ENCODE results near the gene ZNFX1.

ZNFX1 gene

DNA sequence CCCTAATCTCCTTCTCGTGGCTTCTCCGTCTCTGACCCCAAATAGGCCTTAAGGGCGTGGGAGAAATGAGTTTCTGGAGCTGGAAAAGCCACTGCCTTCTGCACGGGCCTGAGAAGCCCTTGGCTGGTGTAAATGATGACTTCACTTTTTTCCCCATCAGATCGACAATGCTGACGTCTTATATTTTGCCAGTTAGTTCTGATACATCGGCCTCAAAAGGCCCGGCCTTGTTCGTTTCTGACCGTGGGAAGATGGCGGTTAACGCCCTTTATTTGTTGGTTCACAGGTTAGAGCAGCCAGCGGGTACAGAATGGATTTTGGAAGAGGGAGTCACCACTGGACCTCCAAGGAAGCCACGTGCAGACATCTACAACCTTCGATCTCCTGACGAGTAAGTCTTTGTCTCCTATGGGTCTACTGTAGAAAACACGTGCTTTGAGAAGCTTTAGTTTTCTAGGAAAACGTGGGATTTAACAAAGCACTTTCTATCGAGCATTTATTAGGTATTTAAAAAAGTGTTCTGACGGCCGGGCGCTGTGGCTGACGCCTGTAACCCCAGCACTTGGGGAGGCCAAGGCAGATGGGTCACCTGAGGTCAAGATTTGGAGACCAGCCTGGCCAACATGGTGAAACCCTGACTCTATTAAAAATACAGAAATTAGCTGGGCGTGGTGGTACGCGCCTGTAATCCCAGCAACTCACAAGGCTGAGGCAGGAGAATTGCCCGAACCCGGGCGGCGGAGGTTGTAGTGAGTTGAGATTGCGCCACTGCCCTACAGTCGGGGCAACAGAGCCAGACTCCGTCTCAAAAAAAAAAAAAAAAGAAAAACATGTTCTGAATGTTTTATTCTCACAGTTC, 1.2 kb upstream of the ZNFX1 start:
- DNase-seq: no peak

DNA sequence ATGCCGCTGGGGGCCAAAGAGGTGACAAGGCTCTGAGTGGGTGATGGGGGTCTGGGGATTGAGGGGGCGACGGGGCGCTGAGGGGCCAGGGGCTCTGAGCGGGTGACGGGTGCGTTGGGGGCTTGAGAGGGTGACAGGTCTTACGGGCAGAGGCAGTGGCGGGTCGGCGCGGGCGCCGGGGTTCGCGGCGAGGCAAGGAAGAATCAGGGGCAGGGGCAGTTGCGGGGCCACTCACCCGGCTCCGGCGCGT, 146 bp downstream of the ZNFX1 start:
- DNase-seq: no peak

DNA sequence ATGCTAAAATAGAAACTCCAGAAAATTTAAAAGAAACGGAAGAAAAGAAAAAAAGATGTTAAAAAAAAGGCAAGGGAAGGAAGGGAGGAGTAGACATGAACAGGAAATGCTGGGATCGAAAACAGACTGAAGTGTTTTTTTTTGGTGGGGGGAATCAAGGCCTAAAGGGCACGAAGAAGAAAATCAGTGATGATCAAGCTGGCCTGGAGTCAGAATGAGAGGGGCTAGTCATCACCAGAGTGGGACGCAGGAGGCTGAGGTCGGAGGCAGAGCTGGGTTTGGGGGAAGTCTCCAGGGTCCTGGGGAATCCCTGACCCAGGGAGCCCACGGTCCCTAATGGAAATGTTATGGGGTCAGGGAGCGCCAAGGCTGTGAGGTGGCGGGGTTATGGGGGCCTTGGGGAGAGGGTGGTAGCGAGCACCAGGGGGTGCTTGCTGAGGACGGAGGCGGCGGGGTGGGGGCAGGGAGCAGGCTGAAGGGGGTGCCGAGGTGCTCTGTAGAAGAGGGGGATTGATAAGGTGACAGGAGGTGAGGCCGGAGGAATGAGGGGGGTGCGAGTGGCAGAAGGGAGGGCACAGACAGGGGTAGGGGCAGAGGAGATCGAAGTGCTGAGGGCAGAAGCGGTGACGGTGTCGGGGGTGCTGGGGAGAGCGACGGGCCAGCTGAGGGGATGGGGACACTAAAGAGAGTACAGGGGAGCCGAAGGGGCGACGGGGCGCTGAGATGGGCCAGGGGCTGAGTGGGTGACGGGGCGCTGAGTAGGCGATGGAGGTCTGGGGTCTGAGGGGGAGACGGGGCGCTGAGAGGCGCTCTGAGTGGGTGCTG, 684 bp downstream of the ZNFX1 start:
- DNase-seq: no peak

DNA sequence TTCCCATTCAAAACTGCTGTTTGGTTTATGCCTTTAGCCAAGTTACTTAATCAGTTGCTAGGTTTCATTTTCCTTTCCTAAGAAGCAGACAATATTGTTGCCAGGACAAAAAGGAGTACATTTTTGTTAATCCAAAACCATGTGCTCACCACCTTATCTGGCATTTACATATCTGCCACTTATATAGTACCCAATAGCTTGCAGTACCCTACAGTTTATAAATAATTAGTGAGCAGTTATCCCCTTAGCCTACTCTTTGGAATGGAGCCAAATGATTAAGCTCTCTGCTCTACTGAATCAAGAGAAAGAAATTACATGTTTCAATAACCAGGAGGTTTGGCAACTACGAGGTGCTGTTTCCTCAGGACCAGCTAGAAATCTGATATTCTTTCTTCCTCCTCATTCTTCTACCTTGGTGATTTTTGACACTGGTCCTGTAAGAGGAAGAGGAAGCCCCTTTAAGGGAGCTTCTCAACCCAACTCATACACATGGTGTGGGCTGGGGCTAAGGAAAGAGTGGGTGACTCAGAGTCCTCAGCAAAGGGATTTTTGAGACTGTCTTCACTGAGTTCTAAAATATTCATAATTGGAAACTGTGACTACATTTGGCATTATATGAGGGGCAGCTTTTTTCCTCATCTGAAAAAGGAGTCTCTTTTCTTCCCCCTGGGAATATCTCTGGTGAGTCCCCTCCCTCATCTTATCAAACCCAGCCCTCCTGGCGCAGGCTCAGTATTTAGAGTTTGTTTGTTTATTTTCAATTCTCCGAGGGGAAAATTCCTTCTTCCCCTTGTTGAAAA, 1.5 kb downstream of the ZNFX1 start:
- peak; percentile 81 for DNase-seq

DNA sequence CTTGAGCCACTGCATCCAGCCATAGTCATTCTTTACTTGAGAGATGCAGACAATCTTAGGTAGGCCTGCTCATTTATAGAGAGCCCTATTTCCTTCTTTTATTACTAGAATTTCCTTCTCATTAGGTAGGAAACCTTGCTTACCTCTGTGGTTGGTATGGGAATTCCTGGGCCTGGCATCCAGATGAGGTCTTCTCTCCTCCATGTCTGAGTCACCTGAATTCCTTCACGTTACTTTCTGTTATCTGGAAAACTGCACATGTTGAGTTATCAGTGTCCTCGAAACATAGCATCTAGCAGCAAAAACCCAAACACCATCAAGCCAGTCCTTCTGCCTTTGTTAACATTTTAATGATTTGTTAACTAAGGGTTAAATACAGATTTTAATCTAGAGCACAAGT, 2.2 kb downstream of the ZNFX1 start:
- no peak for DNase-seq

DNA sequence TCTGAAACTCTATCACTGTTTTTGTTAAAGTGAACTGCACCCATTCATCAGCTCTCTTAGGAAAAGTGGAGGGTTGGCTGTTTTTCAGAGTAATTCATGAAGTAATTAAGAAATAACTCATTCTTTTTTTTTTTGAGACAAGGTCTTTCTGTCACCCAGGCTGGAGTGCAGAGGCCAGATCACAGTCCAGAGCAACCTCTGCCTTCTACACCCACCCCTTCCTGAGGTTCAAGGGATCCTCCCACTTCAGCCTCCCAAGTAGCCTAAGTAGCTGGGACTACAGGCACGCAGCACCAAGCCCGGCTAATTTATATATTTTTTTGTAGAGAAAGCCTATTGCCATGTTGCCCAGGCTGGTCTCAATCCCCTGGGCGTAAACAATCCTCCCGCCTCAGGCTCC, 2.6 kb downstream of the ZNFX1 start:
- no peak for DNase-seq

DNA sequence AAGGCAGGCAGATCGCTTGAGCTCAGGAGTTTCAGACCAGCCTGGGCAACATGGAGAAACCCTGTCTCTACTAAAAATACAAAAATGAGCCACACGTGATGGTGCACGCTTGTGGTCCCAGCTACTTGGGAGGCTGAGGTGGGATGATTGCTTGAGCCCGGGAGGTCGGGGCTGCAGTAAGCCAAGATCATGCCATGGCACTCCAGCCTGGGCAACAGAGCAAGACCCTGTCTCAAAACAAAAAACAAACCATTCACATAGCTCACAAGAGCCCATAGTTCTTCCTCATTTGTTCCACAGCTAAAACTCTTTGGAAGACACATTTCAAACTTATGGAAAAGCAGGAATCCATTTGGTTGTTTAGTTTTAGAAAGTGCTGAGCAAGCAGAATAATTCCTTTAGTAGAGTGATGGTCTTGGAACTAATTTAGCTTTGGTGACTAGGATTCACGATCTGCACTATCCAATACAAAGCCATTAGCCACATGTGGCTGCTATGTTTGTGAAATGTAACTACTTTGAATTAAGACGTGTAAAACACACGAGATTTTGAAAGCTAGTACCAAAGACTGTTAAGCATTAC, 4.1 kb downstream of the ZNFX1 start:
- no peak for DNase-seq

DNA sequence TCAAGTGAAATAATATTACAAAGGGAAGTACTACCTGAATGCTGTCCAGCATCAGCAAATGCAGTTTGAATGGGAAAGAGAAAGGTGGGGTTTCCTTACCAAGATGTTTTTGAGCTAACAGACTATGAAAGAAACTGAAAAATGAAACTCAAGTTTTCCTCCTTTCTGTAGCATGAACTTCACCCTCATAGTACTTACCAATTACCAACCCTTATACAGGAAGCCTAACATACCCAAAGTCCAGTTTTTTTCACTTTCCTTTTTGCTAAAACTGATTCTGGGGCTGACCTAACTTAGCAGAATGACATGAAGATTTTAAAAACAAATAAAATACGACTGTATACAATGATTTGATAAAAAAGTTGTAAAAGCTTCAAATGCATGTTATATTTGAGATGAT, 5.2 kb downstream of the ZNFX1 start:
- no peak for DNase-seq

DNA sequence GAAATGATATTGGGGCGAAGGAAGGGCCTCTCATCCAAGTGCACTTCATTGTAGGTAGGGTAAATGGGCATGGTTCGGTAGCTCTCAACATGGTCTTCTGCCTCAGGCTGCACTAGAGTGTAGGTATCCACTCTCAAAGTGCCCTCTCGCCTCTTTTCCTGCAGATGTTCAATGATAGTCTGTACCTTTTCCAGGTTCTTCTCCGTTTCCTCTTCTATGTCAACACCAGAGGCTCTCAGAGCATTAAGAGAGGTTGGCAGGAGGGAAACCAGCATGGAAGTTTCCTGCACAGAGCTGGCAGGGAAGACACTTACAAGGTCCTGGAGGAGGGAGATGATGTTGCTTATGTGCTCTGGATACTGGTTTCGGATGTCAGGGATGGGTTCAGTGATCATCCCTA, 7.1 kb downstream of the ZNFX1 start:
- DNase-seq: no peak

DNA sequence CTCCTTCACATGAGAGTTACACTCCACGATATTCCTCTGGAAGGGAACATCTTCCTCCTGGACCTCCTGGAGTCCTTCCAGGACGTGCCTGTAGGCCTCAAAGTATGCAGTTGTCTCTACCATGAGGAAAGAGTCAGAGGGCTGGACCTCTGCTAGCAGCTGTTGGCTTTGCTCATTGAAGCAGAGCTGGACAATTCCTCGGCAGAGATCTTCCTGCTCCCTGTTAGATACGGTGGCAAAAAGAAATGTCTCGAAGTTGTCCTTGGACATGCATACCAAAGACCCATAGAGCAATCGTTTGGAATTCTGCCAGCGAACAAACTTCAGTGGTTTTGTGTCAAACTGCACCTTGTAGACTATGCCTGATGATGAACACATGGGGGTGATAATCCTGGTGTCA, 7.7 kb downstream of the ZNFX1 start:
- no peak for DNase-seq

DNA sequence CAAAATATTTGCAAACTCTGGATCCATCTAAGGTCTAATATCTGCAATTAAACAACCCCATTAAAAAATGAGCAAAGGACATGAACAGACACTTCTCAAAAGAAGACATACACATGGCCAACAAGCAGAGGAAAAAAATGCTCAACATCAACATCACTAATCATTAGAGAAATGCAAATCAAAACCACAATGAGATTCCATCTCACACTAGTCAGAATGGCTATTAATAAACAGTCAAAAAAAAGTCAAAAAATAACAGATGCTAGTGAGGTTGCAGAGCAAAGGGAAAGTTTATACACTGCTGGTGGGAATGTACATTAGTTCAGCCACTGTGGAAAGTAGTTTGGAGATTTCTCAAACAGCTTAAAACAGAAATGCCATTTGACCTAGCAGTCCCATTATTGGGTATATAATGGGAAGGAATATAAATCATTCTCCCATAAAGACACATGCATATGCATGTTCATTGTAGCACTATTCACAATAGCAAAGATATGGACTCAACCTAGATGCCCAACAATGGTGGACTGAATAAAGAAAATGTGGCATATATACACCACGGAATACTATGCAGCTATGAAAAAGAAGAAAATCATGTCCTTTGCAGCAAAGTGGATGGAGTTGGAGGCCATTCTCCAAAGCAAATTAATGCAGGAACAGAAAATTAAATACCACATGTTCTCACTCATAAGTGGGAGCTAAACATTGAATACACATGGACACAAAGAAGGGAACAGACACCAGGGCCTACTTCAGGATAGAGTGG, 9.1 kb downstream of the ZNFX1 start:
- DNase-seq: no peak

DNA sequence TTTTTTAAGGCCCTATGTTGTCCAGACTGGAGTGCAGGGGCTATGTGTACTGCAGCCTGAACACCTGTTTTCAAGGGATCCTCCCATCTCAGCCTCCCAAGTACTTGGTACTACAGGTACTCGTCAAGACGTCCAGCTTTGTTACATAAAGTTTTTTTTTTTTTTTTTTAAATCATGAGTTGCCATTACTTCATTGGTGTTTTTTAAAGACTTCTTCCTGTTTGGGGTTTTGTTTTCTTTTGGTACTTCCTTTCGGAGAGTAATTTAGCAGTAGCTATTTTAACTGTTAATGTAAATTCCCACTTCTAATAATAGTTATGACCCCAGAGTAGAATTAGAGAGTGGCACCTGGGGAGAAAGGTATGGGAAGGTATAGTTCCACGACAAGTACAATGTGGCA, 10.5 kb downstream of the ZNFX1 start:
- no peak for DNase-seq

DNA sequence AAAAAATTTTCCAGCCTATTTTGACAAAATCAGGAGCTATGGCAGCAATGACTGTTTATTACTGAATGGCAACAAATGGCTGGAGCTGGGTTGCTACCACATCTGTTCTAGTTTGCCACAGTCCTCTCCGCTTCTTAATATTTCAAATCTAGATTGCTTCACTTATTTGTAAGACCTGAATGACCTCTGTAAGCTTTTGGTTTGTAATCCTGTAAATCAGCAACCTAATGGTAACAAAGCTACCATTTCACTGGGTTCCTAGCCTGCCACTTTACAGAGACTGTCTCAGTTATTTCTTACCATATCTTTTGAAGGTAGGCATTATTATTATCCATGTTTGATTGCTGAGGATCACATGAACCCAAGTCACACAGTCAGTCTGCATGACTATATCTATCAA, 15.4 kb downstream of the ZNFX1 start:
- DNase-seq: no peak

DNA sequence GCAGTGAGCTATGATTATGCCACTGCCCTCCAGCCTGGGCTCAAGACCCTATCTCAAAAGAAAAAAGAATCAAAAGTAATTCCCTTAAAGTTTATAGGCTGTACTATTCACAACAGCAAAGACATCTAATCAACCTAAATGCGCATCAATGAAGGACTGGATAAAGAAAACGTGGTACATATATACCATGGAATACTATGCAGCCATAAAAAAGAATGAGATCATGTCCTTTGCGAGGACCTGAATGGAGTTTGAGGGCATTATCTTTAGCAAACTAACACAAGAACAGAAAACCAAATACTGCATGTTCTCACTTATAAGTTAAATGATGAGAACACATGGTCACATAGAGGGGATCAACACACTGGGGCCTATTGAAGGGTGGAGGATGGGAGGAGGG, 16.7 kb downstream of the ZNFX1 start:
- DNase-seq: no peak

DNA sequence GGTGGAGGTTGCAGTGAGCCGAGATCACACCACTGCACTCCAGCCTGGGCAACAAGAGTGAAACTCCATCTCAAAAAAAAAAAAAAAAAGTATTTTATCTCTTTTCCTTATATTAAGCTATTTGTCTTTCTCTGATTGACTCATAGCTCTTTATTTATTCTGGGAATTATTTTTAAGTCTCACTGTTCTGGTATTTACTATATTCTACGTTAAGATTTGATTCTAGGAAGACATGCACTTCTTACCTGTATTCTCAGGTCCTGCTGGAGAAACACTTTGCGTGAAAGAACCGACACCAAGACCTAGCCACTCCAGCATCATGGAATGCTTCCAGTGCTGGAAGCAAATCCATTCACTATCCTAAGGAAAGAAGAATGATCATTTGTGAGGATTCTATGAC, 17.6 kb downstream of the ZNFX1 start:
- no peak for DNase-seq

DNA sequence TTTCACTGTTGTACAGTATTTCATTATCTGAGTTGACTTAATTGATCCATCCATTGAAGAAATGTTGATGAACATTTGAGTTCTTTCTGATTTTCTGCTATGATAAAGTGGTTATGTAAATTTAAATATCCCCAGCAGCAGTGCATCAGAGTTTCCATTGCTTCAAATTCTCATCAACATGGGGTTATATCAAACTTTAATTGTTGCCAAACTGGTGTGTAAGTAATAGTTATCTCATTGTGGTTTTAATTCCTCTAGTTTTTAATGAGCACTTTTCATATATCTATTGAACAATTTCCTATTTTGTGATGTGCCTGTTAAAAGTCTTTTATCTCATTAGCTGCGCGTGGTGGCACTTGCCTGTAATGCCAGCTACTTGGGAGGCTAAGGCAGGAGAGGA, 18.1 kb downstream of the ZNFX1 start:
- no peak for DNase-seq

DNA sequence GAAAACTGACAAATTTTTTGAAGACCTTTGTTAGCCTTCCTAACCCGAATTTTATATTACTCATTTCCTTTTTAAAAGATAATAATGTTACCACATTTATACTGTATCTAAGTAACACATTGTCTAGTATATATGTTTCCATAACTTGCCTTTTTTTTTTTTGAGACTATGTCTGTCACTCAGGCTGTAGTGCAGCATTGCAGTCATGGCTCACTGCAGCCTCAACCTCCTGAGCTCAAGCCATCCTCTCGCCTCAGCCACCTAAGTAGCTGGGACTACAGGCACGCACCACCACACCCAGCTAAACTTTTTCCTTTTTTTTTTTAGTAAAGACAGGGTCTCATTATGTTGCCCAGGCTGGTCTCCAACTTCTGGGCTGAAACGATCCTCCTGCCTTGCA, 18.6 kb downstream of the ZNFX1 start:
- DNase-seq: no peak

DNA sequence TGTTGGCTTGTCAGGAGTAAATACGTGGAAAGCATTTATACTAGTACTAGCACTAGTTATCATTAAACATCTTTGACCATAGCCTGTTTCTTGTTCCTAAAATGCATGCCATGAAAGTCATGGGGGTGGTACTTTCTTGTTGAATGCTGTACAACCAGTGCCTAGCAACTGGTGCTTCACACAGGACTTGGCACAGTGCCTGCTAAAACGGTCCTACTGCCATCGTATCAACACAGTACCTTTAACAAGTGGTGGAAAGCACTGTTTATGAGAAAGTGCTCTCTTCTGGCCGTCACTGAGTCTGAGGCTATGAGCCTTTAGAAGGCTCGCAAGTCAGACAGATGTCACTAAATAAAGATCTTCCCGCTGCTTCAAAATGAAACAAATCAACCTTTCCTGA, 21.6 kb downstream of the ZNFX1 start:
- no peak for DNase-seq

DNA sequence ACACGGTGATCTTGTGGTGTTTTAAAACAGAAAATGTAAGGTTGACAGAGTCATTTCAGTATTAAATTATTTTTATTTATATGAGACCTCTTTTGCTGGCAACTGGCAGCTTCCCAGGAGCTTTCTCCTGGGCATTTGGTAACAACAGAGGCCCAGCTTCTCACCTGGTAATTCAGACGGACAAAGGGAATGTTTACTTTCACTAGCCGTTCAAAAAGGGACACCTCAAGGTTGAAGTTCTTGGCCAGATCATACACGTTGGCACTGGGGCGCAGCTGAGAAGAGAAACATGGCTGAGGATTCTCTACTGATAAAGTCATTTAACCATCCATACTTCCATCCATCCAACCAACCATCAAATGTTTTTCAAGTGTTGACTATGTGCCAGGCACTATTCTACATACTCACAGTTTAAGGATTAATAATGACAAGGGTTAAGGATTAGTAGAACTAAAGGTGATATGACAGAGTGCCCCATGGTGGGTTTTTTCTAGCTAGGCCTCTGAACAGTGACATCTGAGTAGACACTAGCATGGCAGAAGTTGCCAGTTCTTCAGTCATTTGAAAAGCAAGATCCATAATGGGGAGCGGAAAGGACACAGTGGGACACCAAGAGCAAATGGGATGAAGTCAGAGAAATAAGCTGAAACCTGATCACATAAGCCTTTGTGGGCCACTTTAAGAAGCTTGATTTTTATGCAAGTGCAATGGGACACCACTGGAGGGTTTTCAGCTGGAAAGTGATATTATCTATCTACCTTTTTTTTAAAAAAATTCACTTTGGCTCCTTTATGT, 25.1 kb downstream of the ZNFX1 start:
- DNase-seq: no peak

DNA sequence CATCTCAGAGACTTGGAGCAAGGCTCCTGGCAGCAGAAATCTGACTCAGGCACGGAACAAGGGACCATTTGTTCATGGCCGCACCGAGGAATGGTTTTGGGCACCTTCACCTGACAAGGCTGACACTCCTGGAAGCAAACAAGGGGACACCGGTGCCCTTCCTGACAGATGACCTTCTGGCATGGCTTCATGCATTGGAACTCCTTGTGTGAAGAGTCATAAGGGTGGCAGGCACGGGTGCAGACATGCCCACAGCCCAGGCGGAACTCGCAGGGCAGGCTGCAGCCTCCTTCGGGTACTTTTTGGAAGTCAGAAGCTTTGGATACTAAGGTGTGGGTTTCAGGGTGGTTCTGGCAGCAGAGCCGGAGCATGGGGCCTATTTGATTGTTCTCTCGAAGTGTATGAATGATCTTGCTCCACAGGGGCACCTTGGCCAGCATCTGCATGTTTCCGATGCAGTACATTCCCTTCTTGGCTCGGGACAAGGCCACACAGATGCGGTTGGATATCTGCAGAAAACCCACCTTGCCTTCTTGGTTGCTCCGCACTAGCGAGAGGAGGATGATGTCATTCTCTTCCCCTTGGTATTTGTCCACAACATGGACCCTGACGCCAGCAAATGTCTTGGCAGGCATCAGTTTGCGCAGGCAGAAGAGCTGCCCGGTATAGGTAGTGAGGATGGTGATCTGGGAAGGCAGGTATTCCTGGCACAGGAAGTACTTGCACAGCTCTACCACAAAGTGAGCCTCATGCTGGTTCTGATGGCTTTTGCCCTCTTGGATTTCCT, 28.8 kb downstream of the ZNFX1 start:
- no peak for DNase-seq

DNA sequence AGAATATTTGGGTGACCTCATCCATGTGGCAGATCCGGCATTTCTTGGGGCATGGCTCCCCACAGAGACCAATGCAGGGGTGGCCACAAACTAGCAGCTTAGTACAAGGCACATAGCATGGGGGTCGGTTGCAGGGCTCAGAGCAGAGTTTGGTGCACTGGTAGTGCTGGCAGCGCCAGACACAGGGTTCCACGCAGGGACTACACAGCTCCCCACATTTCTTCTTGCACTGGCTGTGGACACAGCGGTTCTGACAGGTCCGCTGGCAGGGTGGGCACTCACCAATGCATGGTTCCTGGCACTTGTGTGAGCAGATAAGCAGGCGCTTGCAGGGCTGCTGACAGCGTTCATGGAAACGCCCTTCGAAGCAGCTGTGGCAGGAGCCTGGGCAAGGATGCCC, 29.6 kb downstream of the ZNFX1 start:
- no peak for DNase-seq
